Measurements from ENCODE around the gene ATRX.

ATRX gene

GRCh38 chrX:77493677-77494553 lies 292.1 kb downstream of the ATRX start:
- peak; percentile 45 to 48 for DNase-seq (ENCODE audit: low read depth in 2 of 2)

- DNase-seq (ENCODE audit: low read depth in 2 of 2), result no peak
Observed at GRCh38 chrX:77484045-77484444, 302.0 kb downstream of the ATRX start.

GRCh38 chrX:77455437-77455836 lies 330.6 kb downstream of the ATRX start:
- DNase-seq (ENCODE audit: low read depth in 2 of 2), result no peak
